Fibroblast of skin of right biceps (primary cell): ENCODE measurements around the gene ANAPC13.

Source experiments
- DNase-seq: peaks from one replicate; pipeline ENCODE4 v3.0.0-alpha.2; 2013

The ANAPC13 gene

GRCh38 chr3:134449277-134449676, 36.5 kb downstream of the ANAPC13 start:
- DNase-seq, result peak; percentile 44

- no peak for DNase-seq
Measured at GRCh38 chr3:134448664-134449063, 37.1 kb downstream of the ANAPC13 start.

DNA sequence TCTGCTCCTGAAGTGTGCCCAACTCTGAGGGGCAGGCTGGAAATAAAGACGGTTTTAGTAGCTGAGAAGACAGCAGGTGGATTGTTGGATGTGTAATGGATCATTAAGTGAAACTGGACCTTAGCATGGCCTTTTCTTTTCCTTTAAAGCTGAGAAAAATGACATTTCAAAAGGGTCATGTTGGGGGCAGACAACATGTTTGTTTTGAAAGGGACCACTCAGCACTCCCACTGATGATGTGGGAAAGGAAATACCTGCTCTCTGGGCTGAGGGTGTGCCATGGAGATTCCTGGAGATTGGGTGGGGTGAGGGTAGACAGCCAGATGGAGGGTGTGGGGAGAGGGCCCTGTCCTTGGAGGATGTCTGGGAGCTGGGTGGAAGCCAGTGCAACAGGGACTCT, 38.4 kb downstream of the ANAPC13 start:
- no peak for DNase-seq

DNA sequence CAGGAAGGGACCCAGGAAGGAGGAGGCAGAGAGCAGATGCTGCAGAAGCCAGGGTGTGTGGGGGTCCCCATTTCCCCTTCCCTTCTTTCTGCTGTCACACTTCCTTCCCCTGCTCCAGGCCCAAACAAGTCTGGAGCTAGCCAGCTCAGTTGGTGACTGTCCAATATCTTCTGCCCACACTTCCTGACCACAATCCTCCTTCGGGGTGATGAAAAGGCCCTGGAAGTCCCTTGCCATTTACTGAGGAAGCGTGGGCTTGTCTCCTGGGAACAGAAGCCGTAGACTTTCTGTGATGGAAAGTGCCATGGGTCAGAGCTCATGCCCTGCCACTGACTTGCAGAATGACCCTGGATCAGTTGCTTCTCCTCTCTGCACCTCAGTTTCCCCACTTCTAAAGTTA, 39.0 kb downstream of the ANAPC13 start:
- peak; percentile 69 for DNase-seq

- peak; percentile 59 for DNase-seq
Measured at GRCh38 chr3:134445636-134446035, 40.1 kb downstream of the ANAPC13 start.

DNA sequence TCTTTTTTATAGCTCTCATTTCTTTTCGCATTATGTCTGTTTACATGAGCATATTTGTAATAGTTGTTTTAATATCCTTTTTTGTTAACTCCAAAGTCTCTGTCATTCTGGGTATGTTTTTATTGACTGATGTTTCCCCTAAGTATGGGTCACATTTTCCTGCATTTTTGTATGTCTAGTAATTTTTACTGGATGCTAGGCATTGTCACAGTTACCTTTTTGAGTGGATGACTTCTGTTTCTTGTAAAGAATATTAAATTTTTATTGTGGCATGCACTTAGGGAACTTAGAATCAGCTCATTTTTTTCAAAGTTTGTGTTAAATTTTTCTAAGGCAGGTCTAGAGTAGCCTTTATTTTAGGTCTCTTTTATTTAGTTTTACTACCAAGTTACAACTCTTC, 40.7 kb downstream of the ANAPC13 start:
- no peak for DNase-seq

DNA sequence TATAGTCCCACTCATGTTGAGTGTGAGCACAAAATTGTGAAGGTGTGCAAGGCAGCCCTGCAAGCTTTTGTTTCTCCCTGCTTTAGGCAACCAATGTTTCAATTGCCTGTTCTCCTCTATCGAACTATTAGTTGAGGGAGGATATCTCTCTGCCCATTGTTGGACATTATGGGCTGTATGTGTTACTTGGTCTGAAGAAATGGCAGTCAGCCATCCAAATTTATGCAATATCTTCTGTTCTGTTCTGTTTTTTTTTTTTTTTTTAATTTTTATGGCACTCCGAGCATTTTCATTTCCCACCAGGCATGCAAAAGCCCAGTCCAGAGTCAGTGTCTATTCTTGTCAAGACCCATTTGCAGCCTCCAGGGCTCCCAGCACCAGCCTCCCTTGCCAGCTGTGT, 44.0 kb downstream of the ANAPC13 start:
- DNase-seq, result no peak

DNA sequence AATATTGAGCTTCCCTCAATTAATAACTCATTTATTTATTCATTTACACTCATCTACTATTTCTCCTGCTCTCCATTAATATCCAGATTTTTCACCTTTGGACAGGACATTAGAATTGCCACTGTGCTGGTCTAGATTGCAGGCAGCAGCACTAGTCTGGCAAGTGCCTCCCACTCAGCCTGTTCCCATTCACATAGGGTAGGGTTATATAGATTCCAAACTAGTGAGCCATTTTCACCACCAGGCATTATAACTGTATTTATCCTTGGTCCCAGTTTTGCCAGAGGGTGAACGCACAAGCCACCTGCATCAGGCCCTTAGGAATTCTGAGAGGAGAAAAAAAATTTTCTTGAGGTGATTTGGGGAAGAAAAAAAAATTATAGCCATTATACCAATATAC, 44.5 kb downstream of the ANAPC13 start:
- DNase-seq, result peak; percentile 34

- DNase-seq, result no peak
Measured at GRCh38 chr3:134437211-134437752, 48.5 kb downstream of the ANAPC13 start.

- DNase-seq, result no peak
Measured at GRCh38 chr3:134432236-134432635, 53.5 kb downstream of the ANAPC13 start.

DNA sequence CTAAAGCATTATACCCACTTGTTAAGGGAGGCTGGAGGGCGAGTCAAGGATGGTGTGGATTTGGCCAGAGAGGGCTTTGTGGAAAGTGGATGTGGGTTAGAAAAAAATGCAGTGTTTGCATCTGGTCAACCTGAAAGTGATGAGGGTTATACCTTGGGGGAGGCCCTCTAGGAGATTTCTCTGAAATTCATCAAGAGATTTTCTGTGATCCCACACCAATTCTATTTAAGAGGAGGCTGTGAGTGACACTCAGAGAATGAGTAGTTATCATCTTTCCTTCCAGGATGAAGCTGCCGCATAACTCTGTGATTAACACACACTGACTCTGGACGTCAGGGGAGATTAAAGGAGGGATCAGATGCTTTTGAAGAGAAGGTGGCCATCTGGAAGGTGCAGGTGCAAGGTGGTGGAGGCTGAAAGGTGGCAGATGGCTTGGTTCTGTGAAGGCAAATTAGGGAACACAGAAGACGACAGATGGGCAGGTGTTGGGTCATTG, 54.8 kb downstream of the ANAPC13 start:
- peak; percentile 65 for DNase-seq

DNA sequence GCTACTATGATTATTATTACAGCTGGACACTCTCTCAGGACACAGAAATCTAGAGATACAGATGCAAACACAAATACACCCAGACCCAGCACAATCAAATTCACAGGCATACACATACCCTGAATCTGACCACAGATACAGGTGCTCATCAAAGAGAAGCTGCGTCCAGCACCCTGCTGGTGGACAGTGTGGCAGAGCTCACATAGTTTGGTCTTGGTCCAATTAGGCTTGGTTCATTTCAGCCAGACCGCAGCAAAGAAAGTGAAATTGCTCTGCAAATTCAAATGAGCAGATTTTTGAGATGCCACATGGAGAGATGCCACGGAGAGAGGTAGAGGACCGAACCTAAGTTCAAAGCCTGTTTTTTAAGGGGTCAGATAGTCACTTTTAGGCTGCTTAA, 55.6 kb downstream of the ANAPC13 start:
- DNase-seq, result no peak

GRCh38 chr3:134428401-134428800, 57.4 kb downstream of the ANAPC13 start:
- peak; percentile 68 for DNase-seq
